WTC11 (cell line): ENCODE data around the gene UQCC2. TPM values are rescaled to one million over a fixed set of nuclear protein-coding genes. Genes with fewer than 3 reads are reported as not detected.

Experiments
- ATAC-seq: fragments of 200-7000 bp; cut with Tn5 transposase; 2 replicates; pipeline ENCODE4 v1.10.0; 2021; ENCODE audit warnings: mild to moderate bottlenecking, moderate library complexity
- CTCF ChIA-PET: fragments of 300-600 bp; sonication (Branson Sonifier 250); formaldehyde crosslinking; loops from one replicate; lab custom pipeline; 2021; ENCODE audit warnings: antibody characterized with exemption; lab: Charles Lee
- POLR2A ChIA-PET: fragments of 350-600 bp; sonication (Branson Sonifier 250); formaldehyde crosslinking; loops from one replicate; lab custom pipeline; 2021; ENCODE audit warnings: antibody characterized with exemption; lab: Charles Lee
- DNase-seq: peaks from one replicate; pipeline ENCODE4 v3.0.0; 2021; ENCODE audit warnings: low spot score
- H3K27ac Mint-ChIP-seq: 2 replicates; pipeline ENCODE4 v1.8.0; 2021; ENCODE audit warnings: mixed read lengths
- H3K27me3 Mint-ChIP-seq: 2 replicates; pipeline ENCODE4 v1.8.0; 2021; ENCODE audit warnings: low read depth, mild to moderate bottlenecking, moderate library complexity, mixed read lengths
- H3K36me3 Mint-ChIP-seq: 2 replicates; pipeline ENCODE4 v1.8.0; 2021; ENCODE audit warnings: mixed read lengths
- H3K4me1 Mint-ChIP-seq: 2 replicates; pipeline ENCODE4 v1.8.0; 2022; ENCODE audit warnings: mixed read lengths
- H3K4me3 Mint-ChIP-seq: 2 replicates; pipeline ENCODE4 v1.8.0; 2021; ENCODE audit warnings: mild to moderate bottlenecking, moderate library complexity, mixed read lengths
- H3K9me3 Mint-ChIP-seq: 2 replicates; pipeline ENCODE4 v1.8.0; 2021; ENCODE audit warnings: mixed read lengths
- ATF6 ChIP-seq: sonication (generic); formaldehyde crosslinking; IDR thresholded peaks from 2 replicates; pipeline ENCODE4 v1.8.1; 2023; ENCODE audit warnings: mild to moderate bottlenecking, missing genetic modification reagents
- E2F5 ChIP-seq: sonication (generic); formaldehyde crosslinking; IDR thresholded peaks from 2 replicates; pipeline ENCODE4 v1.8.1; 2022; ENCODE audit warnings: mild to moderate bottlenecking, moderate library complexity, missing genetic modification reagents
- FOXJ3 ChIP-seq: sonication (generic); formaldehyde crosslinking; IDR thresholded peaks from 2 replicates; pipeline ENCODE4 v1.9.0; 2021; ENCODE audit warnings: missing genetic modification reagents, mild to moderate bottlenecking, borderline replicate concordance
- FOXP1 ChIP-seq: sonication (generic); formaldehyde crosslinking; IDR thresholded peaks from 2 replicates; pipeline ENCODE4 v1.8.0; 2022; ENCODE audit warnings: missing genetic modification reagents, mild to moderate bottlenecking, moderate library complexity, borderline replicate concordance
- GABPB1 ChIP-seq: sonication (generic); formaldehyde crosslinking; IDR thresholded peaks from 2 replicates; pipeline ENCODE4 v1.8.1; 2023; ENCODE audit warnings: mild to moderate bottlenecking, missing genetic modification reagents
- GTF2I ChIP-seq: fragments of 250-450 bp; sonication (Bioruptor Pico); conservative IDR thresholded peaks from 2 replicates; pipeline ENCODE4 v1.4.0; 2021; ENCODE audit warnings: mild to moderate bottlenecking
- HMGA2 ChIP-seq: fragments of 250-450 bp; sonication (Bioruptor Pico); IDR thresholded peaks from 2 replicates; pipeline ENCODE4 v1.4.0; 2021; ENCODE audit warnings: mild to moderate bottlenecking, moderate library complexity
- JAZF1 ChIP-seq: fragments of 250-450 bp; sonication (Bioruptor Pico); IDR thresholded peaks from 2 replicates; pipeline ENCODE4 v1.9.0; 2021; ENCODE audit warnings: moderate library complexity, mild to moderate bottlenecking, inconsistent platforms
- MYBL2 ChIP-seq: sonication (generic); formaldehyde crosslinking; IDR thresholded peaks from 2 replicates; pipeline ENCODE4 v1.8.1; 2023; ENCODE audit warnings: mild to moderate bottlenecking, moderate library complexity, missing genetic modification reagents
- NFYB ChIP-seq: sonication (generic); formaldehyde crosslinking; conservative IDR thresholded peaks from 2 replicates; pipeline ENCODE4 v1.8.0; 2022; ENCODE audit warnings: low read depth, missing genetic modification reagents
- NR1H2 ChIP-seq: sonication (generic); formaldehyde crosslinking; IDR thresholded peaks from 2 replicates; pipeline ENCODE4 v1.9.0; 2021; ENCODE audit warnings: mild to moderate bottlenecking, moderate library complexity, missing genetic modification reagents
- NR2C2 ChIP-seq: sonication (generic); formaldehyde crosslinking; IDR thresholded peaks from 2 replicates; pipeline ENCODE4 v1.8.0; 2022; ENCODE audit warnings: mild to moderate bottlenecking, missing genetic modification reagents
- RELA ChIP-seq: sonication (generic); formaldehyde crosslinking; IDR thresholded peaks from 2 replicates; pipeline ENCODE4 v1.8.1; 2022; ENCODE audit warnings: missing genetic modification reagents, mild to moderate bottlenecking, borderline replicate concordance
- SMAD4 ChIP-seq: sonication (generic); formaldehyde crosslinking; IDR thresholded peaks from 2 replicates; pipeline ENCODE4 v1.8.0; 2022; ENCODE audit warnings: mild to moderate bottlenecking, missing genetic modification reagents
- SOX15 ChIP-seq: fragments of 250-450 bp; sonication (Bioruptor Pico); IDR thresholded peaks from 2 replicates; pipeline ENCODE4 v1.9.0; 2021; ENCODE audit warnings: mild to moderate bottlenecking
- TCF7 ChIP-seq: sonication (generic); formaldehyde crosslinking; IDR thresholded peaks from 2 replicates; pipeline ENCODE4 v1.8.0; 2022; ENCODE audit warnings: mild to moderate bottlenecking, low read depth, missing genetic modification reagents, moderate library complexity
- TEAD1 ChIP-seq: sonication (generic); formaldehyde crosslinking; IDR thresholded peaks from 2 replicates; pipeline ENCODE4 v1.8.0; 2022; ENCODE audit warnings: mild to moderate bottlenecking, missing genetic modification reagents
- ZNF219 ChIP-seq: sonication (generic); formaldehyde crosslinking; IDR thresholded peaks from 2 replicates; pipeline ENCODE4 v1.8.0; 2023; ENCODE audit warnings: missing genetic modification reagents, mild to moderate bottlenecking, borderline replicate concordance
- ZNF263 ChIP-seq: sonication (generic); formaldehyde crosslinking; IDR thresholded peaks from 2 replicates; pipeline ENCODE4 v1.8.1; 2022; ENCODE audit warnings: low read depth, mild to moderate bottlenecking, moderate library complexity, missing genetic modification reagents
- ZNF317 ChIP-seq: sonication (generic); formaldehyde crosslinking; IDR thresholded peaks from 2 replicates; pipeline ENCODE4 v1.8.1; 2023; ENCODE audit warnings: low read depth, mild to moderate bottlenecking, moderate library complexity, missing genetic modification reagents, borderline replicate concordance
- total RNA-seq: library from RNA; stranded (reverse); gene quantifications from 3 replicates; pipeline ENCODE4 v1.2.3, GENCODE V29; 2021
- TF ChIP-seq, protein P1 (sequence below): sonication (generic); formaldehyde crosslinking; IDR thresholded peaks from 2 replicates; pipeline ENCODE4 v1.8.1; 2022; ENCODE audit warnings: low read depth, mild to moderate bottlenecking, moderate library complexity, missing genetic modification reagents, borderline replicate concordance
- TF ChIP-seq, protein P2 (sequence below): sonication (generic); formaldehyde crosslinking; IDR thresholded peaks from 2 replicates; pipeline ENCODE4 v1.8.0; 2023; ENCODE audit warnings: missing genetic modification reagents
- TF ChIP-seq, protein P3 (sequence below): fragments of 250-450 bp; sonication (Bioruptor Pico); IDR thresholded peaks from 2 replicates; pipeline ENCODE4 v1.9.0; 2021; ENCODE audit warnings: mild to moderate bottlenecking
- TF ChIP-seq, protein P4 (sequence below): fragments of 250-450 bp; sonication (Bioruptor Pico); IDR thresholded peaks from 2 replicates; pipeline ENCODE4 v2.1.2; 2022; ENCODE audit warnings: mild to moderate bottlenecking, moderate library complexity
- TF ChIP-seq, protein P5 (sequence below): sonication (generic); formaldehyde crosslinking; IDR thresholded peaks from 2 replicates; pipeline ENCODE4 v1.8.1; 2022; ENCODE audit warnings: mild to moderate bottlenecking, missing genetic modification reagents, moderate library complexity, borderline replicate concordance

The UQCC2 gene
- total RNA-seq, 1 experiment from 2014 or later = 65.8 TPM

DNA sequence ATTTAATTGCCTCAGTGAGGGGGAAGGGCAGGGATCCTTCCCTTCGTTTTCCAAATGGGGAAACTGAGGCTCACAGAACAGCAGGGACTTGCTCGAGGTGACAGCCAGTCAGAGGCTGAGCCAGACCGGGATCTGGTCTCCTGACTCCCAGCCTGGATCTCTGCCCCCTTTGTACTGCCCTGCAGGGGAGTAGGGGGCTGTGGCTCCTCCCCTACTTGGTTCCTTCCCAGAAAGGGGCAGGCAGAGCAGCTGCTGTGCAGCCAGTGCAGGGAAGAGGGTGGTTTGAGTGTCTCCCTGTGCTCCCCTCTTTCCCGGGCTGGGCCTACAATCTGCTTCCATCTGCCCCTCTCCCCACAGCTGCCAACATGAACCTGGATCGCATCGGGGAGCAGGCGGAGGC lies 37.6 kb downstream of the UQCC2 start:
- CTCF ChIA-PET = interaction anchor here (0.6 kb wide), 1 partner anchor 27 kb away, joined by 3 read pairs; no protein-coding TSS in a partner anchor
- Mint-ChIP-seq H3K4me3 (no peak overlapping the region), H3K9me3 (no peaks in the 10 kb centered on the region)

GRCh38 chr6:33672808-33673207 lies 38.7 kb downstream of the UQCC2 start:
- Mint-ChIP-seq H3K9me3 (no peaks in the 10 kb centered on the region), H3K4me1 (no peaks in the 10 kb centered on the region), H3K4me3 (no peak overlapping the region), H3K36me3 (peaks cover 35% of the 10 kb centered on the region), H3K27me3 (no peaks in the 10 kb centered on the region), H3K27ac (no peak overlapping the region)
- peak; percentile 60 for ATAC-seq
- 0 out of 2 replicates have a peak, but pooled peaks have one; percentile 12 for TF ChIP-seq GABPB1
- no peak for TF ChIP-seq NR2C2
- peak; percentile 35 for DNase-seq
- ChIA-PET POLR2A (no interaction called here), CTCF (interaction anchor here (0.6 to 2.8 kb wide), 7 partner anchors 25 to 92 kb away, joined by 3 to 10 read pairs (median 4); partner anchors contain the start of gene BAK1)

More for the DNA sequence above, 37.6 kb downstream of the UQCC2 start:
- TF ChIP-seq GABPB1 = no peak
- TF ChIP-seq SMAD4 (CRISPR knock-in tag) = no peak
- no peak for TF ChIP-seq RELA
- no peak for TF ChIP-seq NR1H2 (CRISPR knock-in tag)
- no peak for TF ChIP-seq GTF2I (CRISPR knock-in tag)
- TF ChIP-seq, protein P1, sequence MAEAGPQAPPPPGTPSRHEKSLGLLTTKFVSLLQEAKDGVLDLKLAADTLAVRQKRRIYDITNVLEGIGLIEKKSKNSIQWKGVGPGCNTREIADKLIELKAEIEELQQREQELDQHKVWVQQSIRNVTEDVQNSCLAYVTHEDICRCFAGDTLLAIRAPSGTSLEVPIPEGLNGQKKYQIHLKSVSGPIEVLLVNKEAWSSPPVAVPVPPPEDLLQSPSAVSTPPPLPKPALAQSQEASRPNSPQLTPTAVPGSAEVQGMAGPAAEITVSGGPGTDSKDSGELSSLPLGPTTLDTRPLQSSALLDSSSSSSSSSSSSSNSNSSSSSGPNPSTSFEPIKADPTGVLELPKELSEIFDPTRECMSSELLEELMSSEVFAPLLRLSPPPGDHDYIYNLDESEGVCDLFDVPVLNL = no peak
- TF ChIP-seq SOX15 (CRISPR knock-in tag) = no peak
- TF ChIP-seq JAZF1 (CRISPR knock-in tag) = no peak
- TF ChIP-seq FOXP1 (CRISPR knock-in tag) = no peak
- TF ChIP-seq ZNF263 (CRISPR knock-in tag) = no peak
- no peak for TF ChIP-seq ZNF317 (CRISPR knock-in tag)
- TF ChIP-seq, protein P2, sequence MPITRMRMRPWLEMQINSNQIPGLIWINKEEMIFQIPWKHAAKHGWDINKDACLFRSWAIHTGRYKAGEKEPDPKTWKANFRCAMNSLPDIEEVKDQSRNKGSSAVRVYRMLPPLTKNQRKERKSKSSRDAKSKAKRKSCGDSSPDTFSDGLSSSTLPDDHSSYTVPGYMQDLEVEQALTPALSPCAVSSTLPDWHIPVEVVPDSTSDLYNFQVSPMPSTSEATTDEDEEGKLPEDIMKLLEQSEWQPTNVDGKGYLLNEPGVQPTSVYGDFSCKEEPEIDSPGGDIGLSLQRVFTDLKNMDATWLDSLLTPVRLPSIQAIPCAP (CRISPR knock-in tag) = no peak
- TF ChIP-seq, protein P3, sequence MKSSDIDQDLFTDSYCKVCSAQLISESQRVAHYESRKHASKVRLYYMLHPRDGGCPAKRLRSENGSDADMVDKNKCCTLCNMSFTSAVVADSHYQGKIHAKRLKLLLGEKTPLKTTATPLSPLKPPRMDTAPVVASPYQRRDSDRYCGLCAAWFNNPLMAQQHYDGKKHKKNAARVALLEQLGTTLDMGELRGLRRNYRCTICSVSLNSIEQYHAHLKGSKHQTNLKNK (CRISPR knock-in tag) = no peak
- no peak for TF ChIP-seq HMGA2 (CRISPR knock-in tag)
- TF ChIP-seq, protein P4, sequence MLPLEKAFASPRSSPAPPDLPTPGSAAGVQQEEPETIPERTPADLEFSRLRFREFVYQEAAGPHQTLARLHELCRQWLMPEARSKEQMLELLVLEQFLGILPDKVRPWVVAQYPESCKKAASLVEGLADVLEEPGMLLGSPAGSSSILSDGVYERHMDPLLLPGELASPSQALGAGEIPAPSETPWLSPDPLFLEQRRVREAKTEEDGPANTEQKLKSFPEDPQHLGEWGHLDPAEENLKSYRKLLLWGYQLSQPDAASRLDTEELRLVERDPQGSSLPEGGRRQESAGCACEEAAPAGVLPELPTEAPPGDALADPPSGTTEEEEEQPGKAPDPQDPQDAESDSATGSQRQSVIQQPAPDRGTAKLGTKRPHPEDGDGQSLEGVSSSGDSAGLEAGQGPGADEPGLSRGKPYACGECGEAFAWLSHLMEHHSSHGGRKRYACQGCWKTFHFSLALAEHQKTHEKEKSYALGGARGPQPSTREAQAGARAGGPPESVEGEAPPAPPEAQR = no peak
- no peak for TF ChIP-seq TCF7 (CRISPR knock-in tag)
- TF ChIP-seq NFYB (CRISPR knock-in tag) = no peak
- TF ChIP-seq, all 79 proteins: peak for 0
- ATAC-seq (no peak), DNase-seq (no peak)
- Mint-ChIP-seq H3K36me3 (peaks cover 31% of the 10 kb centered on the region), H3K27ac (no peak overlapping the region), H3K4me1 (no peaks in the 10 kb centered on the region), H3K27me3 (no peaks in the 10 kb centered on the region)
- POLR2A ChIA-PET = no interaction called here

GRCh38 chr6:33671744-33672072 lies 39.8 kb downstream of the UQCC2 start:
- ATAC-seq = no peak
- ChIA-PET CTCF (interaction anchor here (1.1 to 2.8 kb wide), 5 partner anchors 29 to 87 kb away, joined by 3 to 10 read pairs (median 3); no protein-coding TSS in a partner anchor), POLR2A (no interaction called here)
- peaks cover 32% of the 10 kb centered on the region for H3K36me3 Mint-ChIP-seq
- no peaks in the 10 kb centered on the region for H3K4me1 Mint-ChIP-seq
- H3K4me3 Mint-ChIP-seq = no peak overlapping the region
- no peaks in the 10 kb centered on the region for H3K27me3 Mint-ChIP-seq
- H3K27ac Mint-ChIP-seq = no peak overlapping the region
- H3K9me3 Mint-ChIP-seq = no peaks in the 10 kb centered on the region
- no peak for DNase-seq
- TF ChIP-seq ZNF263 (CRISPR knock-in tag) (no peak), E2F5 (CRISPR knock-in tag) (no peak), FOXJ3 (CRISPR knock-in tag) (no peak), TEAD1 (CRISPR knock-in tag) (no peak), ATF6 (CRISPR knock-in tag) (no peak), MYBL2 (no peak), ZNF219 (CRISPR knock-in tag) (no peak)
- TF ChIP-seq, protein P3 (CRISPR knock-in tag) = no peak
- TF ChIP-seq, protein P5, sequence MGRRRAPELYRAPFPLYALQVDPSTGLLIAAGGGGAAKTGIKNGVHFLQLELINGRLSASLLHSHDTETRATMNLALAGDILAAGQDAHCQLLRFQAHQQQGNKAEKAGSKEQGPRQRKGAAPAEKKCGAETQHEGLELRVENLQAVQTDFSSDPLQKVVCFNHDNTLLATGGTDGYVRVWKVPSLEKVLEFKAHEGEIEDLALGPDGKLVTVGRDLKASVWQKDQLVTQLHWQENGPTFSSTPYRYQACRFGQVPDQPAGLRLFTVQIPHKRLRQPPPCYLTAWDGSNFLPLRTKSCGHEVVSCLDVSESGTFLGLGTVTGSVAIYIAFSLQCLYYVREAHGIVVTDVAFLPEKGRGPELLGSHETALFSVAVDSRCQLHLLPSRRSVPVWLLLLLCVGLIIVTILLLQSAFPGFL (CRISPR knock-in tag) = no peak
